ENCODE results near the gene DPH7.

- TF ChIP-seq CTCF (IDR thresholded peaks at IDR 0.05), result no peak
- TF ChIP-seq EZH2 (IDR thresholded peaks at IDR 0.05), result no peak
- no peak for TF ChIP-seq EZH2phosphoT487 (IDR thresholded peaks at IDR 0.05)
Measured at GRCh38 chr9:137514691-137515337, 63.9 kb downstream of the DPH7 start.
